OCI-LY1 (cell line): ENCODE measurements around the gene PI4KA.
"Not testable (repeated sequence)": the region's sequence is repeated elsewhere in the genome, so short reads cannot be mapped to it uniquely, and the experiment has no call there.

Experiments
- H2AFZ ChIP-seq: fragments of 200-600 bp; sonication (generic), shearing (Covaris generic); 2 replicates; pipeline ENCODE4 v1.6.0; 2014; ENCODE audit warnings: antibody characterized with exemption, mild to moderate bottlenecking, low read length
- H3F3A ChIP-seq: fragments of 200-600 bp; sonication (generic), shearing (Covaris generic); 2 replicates; pipeline ENCODE4 v1.6.0; 2014; ENCODE audit warnings: mild to moderate bottlenecking, antibody characterized with exemption, low read length, moderate library complexity; ENCODE audit not compliant: insufficient read depth
- H3K27ac ChIP-seq: fragments of 200-600 bp; sonication (generic); 2 replicates; pipeline ENCODE4 v1.5.1; 2014; ENCODE audit warnings: low read length, mixed run types, mild to moderate bottlenecking, low read depth; ENCODE audit not compliant: poor library complexity, severe bottlenecking
- H3K27me3 ChIP-seq: fragments of 200-600 bp; sonication (generic); 2 replicates; pipeline ENCODE4 v1.6.0; 2014; ENCODE audit warnings: antibody characterized with exemption, mild to moderate bottlenecking, low read length, moderate library complexity; ENCODE audit not compliant: insufficient read depth
- H3K36me3 ChIP-seq: fragments of 200-600 bp; sonication (generic); 2 replicates; pipeline ENCODE4 v1.6.1; 2014; ENCODE audit warnings: mild to moderate bottlenecking, antibody characterized with exemption, low read length, moderate library complexity, mixed read lengths; ENCODE audit not compliant: insufficient read depth
- H3K4me1 ChIP-seq: fragments of 200-600 bp; sonication (generic); 2 replicates; pipeline ENCODE4 v1.5.1; 2014; ENCODE audit warnings: mild to moderate bottlenecking, low read length, moderate library complexity; ENCODE audit not compliant: insufficient read depth, severe bottlenecking
- H3K4me2 ChIP-seq: fragments of 200-600 bp; sonication (generic), shearing (Covaris generic); 2 replicates; pipeline ENCODE4 v1.6.1; 2014; ENCODE audit warnings: low read length
- H3K4me3 ChIP-seq: fragments of 200-600 bp; sonication (generic); 2 replicates; pipeline ENCODE4 v1.5.1; 2014; ENCODE audit warnings: low read length, low read depth, mild to moderate bottlenecking, mixed read lengths; ENCODE audit not compliant: poor library complexity, severe bottlenecking
- H3K79me2 ChIP-seq: fragments of 200-600 bp; shearing (Covaris generic); 2 replicates; pipeline ENCODE4 v1.6.1; 2016; ENCODE audit warnings: mixed run types, low read length, mixed read lengths; ENCODE audit not compliant: insufficient read depth
- H3K9ac ChIP-seq: fragments of 200-600 bp; sonication (generic), shearing (Covaris generic); 2 replicates; pipeline ENCODE4 v1.6.1; 2014; ENCODE audit warnings: mild to moderate bottlenecking, low read length, mixed read lengths
- H3K9me2 ChIP-seq: fragments of 200-600 bp; sonication (generic), shearing (Covaris generic); 2 replicates; pipeline ENCODE4 v1.6.1; 2014; ENCODE audit warnings: low read depth, mild to moderate bottlenecking, low read length, mixed read lengths
- H3K9me3 ChIP-seq: fragments of 200-600 bp; shearing (Covaris generic); 2 replicates; pipeline ENCODE4 v1.6.1; 2014; ENCODE audit warnings: low read length, mixed read lengths
- H4K20me1 ChIP-seq: fragments of 200-600 bp; sonication (generic), shearing (Covaris generic); 2 replicates; pipeline ENCODE4 v1.6.0; 2016; ENCODE audit warnings: mild to moderate bottlenecking, low read length; ENCODE audit not compliant: insufficient read depth
- EZH2 ChIP-seq: fragments of 200-600 bp; sonication (generic), shearing (Covaris generic); IDR thresholded peaks from 2 replicates; pipeline ENCODE4 v1.8.0; 2017; ENCODE audit warnings: borderline replicate concordance, mixed run types, mild to moderate bottlenecking, antibody characterized with exemption, low read length, moderate library complexity, mixed read lengths
- TF ChIP-seq, protein P1 (sequence below): fragments of 200-600 bp; sonication (generic), shearing (Covaris generic); IDR thresholded peaks from 2 replicates; pipeline ENCODE4 v1.5.1; 2017; ENCODE audit warnings: mild to moderate bottlenecking, antibody characterized with exemption, low read length, moderate library complexity, mixed read lengths

Gene PI4KA

DNA sequence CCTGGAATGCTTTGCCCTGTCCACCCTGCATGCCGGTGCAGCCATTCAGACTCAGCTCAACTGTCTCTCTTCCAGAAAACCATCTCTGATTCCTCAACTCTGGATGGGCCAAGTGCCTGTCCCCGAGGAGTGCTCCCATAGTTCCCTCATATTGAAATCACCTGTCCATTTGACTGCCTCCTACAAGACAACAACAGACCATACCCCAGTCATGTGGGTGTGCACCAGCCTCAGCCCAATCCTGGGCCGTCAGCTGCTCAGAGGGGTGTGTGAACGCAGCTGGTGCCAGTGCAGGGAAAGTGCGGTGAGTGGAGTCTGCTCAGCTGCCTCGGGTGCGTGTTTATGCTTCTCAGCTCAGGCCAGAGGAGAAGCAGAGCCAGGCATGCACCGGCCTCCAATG is 126.2 kb downstream of the PI4KA start:
- H3K36me3 ChIP-seq, result peaks cover 19% of the 10 kb centered on the region; the same call in 1 of the 2 replicates
- not testable (repeated sequence) for H3K4me3 ChIP-seq, H3F3A ChIP-seq, H3K79me2 ChIP-seq, H3K27ac ChIP-seq, H4K20me1 ChIP-seq, H3K4me2 ChIP-seq, H3K27me3 ChIP-seq, H3K9me2 ChIP-seq, H3K9me3 ChIP-seq, H3K4me1 ChIP-seq, H2AFZ ChIP-seq, H3K9ac ChIP-seq

GRCh38 chr22:20729194-20729593 is 129.4 kb downstream of the PI4KA start:
- no peaks in the 10 kb centered on the region for H4K20me1 ChIP-seq
- H3K36me3 ChIP-seq, result peaks cover 35% of the 10 kb centered on the region
- H3K9me3 ChIP-seq, result no peaks in the 10 kb centered on the region
- no peaks in the 10 kb centered on the region for H3K4me1 ChIP-seq
- no peaks in the 10 kb centered on the region for H3K9me2 ChIP-seq
- no peaks in the 10 kb centered on the region for H3K27me3 ChIP-seq
- no peak overlapping the region for H3K27ac ChIP-seq
- H2AFZ ChIP-seq, result no peak overlapping the region
- no peak overlapping the region for H3K9ac ChIP-seq
- TF ChIP-seq EZH2, result no peak
- TF ChIP-seq, protein P1, sequence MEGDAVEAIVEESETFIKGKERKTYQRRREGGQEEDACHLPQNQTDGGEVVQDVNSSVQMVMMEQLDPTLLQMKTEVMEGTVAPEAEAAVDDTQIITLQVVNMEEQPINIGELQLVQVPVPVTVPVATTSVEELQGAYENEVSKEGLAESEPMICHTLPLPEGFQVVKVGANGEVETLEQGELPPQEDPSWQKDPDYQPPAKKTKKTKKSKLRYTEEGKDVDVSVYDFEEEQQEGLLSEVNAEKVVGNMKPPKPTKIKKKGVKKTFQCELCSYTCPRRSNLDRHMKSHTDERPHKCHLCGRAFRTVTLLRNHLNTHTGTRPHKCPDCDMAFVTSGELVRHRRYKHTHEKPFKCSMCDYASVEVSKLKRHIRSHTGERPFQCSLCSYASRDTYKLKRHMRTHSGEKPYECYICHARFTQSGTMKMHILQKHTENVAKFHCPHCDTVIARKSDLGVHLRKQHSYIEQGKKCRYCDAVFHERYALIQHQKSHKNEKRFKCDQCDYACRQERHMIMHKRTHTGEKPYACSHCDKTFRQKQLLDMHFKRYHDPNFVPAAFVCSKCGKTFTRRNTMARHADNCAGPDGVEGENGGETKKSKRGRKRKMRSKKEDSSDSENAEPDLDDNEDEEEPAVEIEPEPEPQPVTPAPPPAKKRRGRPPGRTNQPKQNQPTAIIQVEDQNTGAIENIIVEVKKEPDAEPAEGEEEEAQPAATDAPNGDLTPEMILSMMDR, result no peak
- no peak overlapping the region for H3K4me3 ChIP-seq
- H3K79me2 ChIP-seq, result no peaks in the 10 kb centered on the region
- H3F3A ChIP-seq, result no peaks in the 10 kb centered on the region
- no peak overlapping the region for H3K4me2 ChIP-seq

GRCh38 chr22:20728523-20729190 is 130.0 kb downstream of the PI4KA start:
- no peaks in the 10 kb centered on the region for H3K9me3 ChIP-seq
- no peak overlapping the region for H3K4me2 ChIP-seq
- H2AFZ ChIP-seq, result no peak overlapping the region
- H3K4me1 ChIP-seq, result no peaks in the 10 kb centered on the region
- no peaks in the 10 kb centered on the region for H3K27me3 ChIP-seq
- H3K9ac ChIP-seq, result no peak overlapping the region
- H3K4me3 ChIP-seq, result no peak overlapping the region
- TF ChIP-seq, protein P1, result no peak
- TF ChIP-seq EZH2, result no peak
- H3K27ac ChIP-seq, result no peak overlapping the region
- no peaks in the 10 kb centered on the region for H4K20me1 ChIP-seq
- no peaks in the 10 kb centered on the region for H3K9me2 ChIP-seq
- H3K79me2 ChIP-seq, result no peaks in the 10 kb centered on the region
- H3K36me3 ChIP-seq, result peaks cover 35% of the 10 kb centered on the region
- H3F3A ChIP-seq, result no peaks in the 10 kb centered on the region
